Right cardiac atrium (tissue), 5 donors: Measurements from ENCODE around the gene LMAN1L. TPM values are rescaled to one million over a fixed set of nuclear protein-coding genes. Genes with fewer than 3 reads are reported as not detected.

Experiments
- ATAC-seq, 2 donors: fragments of 200-7000 bp; cut with Tn5 transposase; one replicate each; pipeline versions ENCODE4 v1.8.0 to v1.9.1; 2020; ENCODE audit warnings: moderate library complexity in 2 of 2, mild to moderate bottlenecking in 1 of 2
- DNase-seq, 3 donors: peaks; one replicate each; pipeline ENCODE4 v3.0.0-alpha.2; 2020
- H3K27ac ChIP-seq: one replicate; pipeline ENCODE4 v1.5.1; 2013; ENCODE audit warnings: mild to moderate bottlenecking, low read length, control low read depth, moderate library complexity
- H3K27me3 ChIP-seq: one replicate; pipeline ENCODE4 v1.6.1; 2013; ENCODE audit not compliant: control insufficient read depth, insufficient read depth
- H3K4me1 ChIP-seq: one replicate; pipeline ENCODE4 v1.6.1; 2013; ENCODE audit warnings: low read length; ENCODE audit not compliant: control insufficient read depth, insufficient read depth
- H3K4me3 ChIP-seq: one replicate; pipeline ENCODE4 v1.5.1; 2013; ENCODE audit warnings: low read length, control low read depth
- H3K9me3 ChIP-seq: one replicate; pipeline ENCODE4 v1.6.1; 2013; ENCODE audit warnings: low read length; ENCODE audit not compliant: control insufficient read depth
- WGBS: extraction: QIAGEN DNeasy Blood & Tissue Kit; methylation state at CpG from one replicate; pipeline ENCODE4 v1.1.7; 2013; 5-methylcytosine and 5-hydroxymethylcytosine counted together
- intact Hi-C, 4 donors: fragments of 100-400 bp; cut with DNase I; formaldehyde crosslinking; loops; one replicate each; pipeline versions ENCODE4 v1.11.0 to v1.14.0; 2022 to 2023
- polyA plus RNA-seq: library from polyadenylated mRNA; stranded (reverse); fragments of 200-250 nt; gene quantifications from one replicate; pipeline ENCODE4 v1.2.3, GENCODE V29; 2013
- total RNA-seq, 4 donors: library from RNA; stranded (reverse); fragmentation: NEBNext Ultra II Directional; extraction: Animal tissue kit (Norgen Biotek cat#: 25700); gene quantifications; one replicate each; pipeline ENCODE4 v1.2.1, GENCODE V29; 2021
- donor health status: healthy with polysubstance abuse.
- donor health status: DM: no; HTN: yes; CAD: no.
- donor health status: DM: no; HTN: no; CAD: no.
- donor health status: DM: no; HTN: yes; CAD: no; lungs with severe emphysema.
- donor health status: DM: yes; HTN: yes; CAD: no.

LMAN1L gene
- total and polyA plus RNA-seq, 5 donors, result 66.2 to 216 (median 111) TPM

DNA sequence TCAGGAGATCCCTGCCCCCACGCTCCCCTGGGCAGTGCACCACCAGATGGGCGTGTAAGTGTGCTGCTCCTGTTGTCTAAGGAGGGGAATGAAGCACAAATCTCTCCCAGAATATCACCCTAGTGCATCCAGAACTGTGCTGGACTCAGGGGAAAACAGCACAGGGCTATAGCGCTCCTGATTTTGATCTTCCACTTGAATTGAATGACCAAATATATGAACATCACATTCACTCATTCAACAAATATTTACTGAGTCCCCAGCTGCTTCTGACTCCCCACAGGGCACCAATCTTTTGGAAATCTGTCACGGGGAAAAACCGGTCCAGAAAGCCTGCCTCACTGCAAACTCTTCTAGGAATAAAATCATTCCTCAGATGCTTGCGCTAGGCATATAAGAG lies 16.2 kb downstream of the LMAN1L start:
- ATAC-seq, result no peak
- H3K27ac ChIP-seq, result no peak overlapping the region
- H3K27me3 ChIP-seq, result no peaks in the 10 kb centered on the region
- peaks cover 7% of the 10 kb centered on the region for H3K4me1 ChIP-seq
- H3K9me3 ChIP-seq, result no peaks in the 10 kb centered on the region
- WGBS, result 73% methylated on average over 6 of the region's 6 CpGs
- H3K4me3 ChIP-seq, result no peak overlapping the region
- intact Hi-C loops, result no loop called here
- peak in 1 of 3 donors; percentile 18 for DNase-seq

- no peak overlapping the region for H3K27ac ChIP-seq
- intact Hi-C loops, result no loop called here
- DNase-seq (no peak), ATAC-seq (no peak)
- WGBS, result 76% methylated on average over 3 of the region's 3 CpGs
- peaks cover 7% of the 10 kb centered on the region for H3K4me1 ChIP-seq
- no peak overlapping the region for H3K4me3 ChIP-seq
- no peaks in the 10 kb centered on the region for H3K27me3 ChIP-seq
- H3K9me3 ChIP-seq, result no peaks in the 10 kb centered on the region
Observed at GRCh38 chr15:74829486-74829885, 16.9 kb downstream of the LMAN1L start.

- H3K27ac ChIP-seq, result no peak overlapping the region
- WGBS, result 53% methylated on average over 6 of the region's 6 CpGs
- H3K4me3 ChIP-seq, result no peak overlapping the region
- H3K9me3 ChIP-seq, result no peaks in the 10 kb centered on the region
- H3K4me1 ChIP-seq, result peaks cover 7% of the 10 kb centered on the region
- DNase-seq (peak in 1 of 3 donors; percentile 47), ATAC-seq (no peak)
- H3K27me3 ChIP-seq, result no peaks in the 10 kb centered on the region
- intact Hi-C loops, result loop anchor here in 2 of 4 donors (5.0 to 10.0 kb wide), 2 partner anchors 45 to 48 kb away; partner anchors contain the start of gene CSK (in 2 of the 2)
Observed at GRCh38 chr15:74829991-74830390, 17.4 kb downstream of the LMAN1L start.

GRCh38 chr15:74830868-74831267 lies 18.2 kb downstream of the LMAN1L start:
- Histone ChIP-seq H3K4me1 (peaks cover 7% of the 10 kb centered on the region), H3K9me3 (no peaks in the 10 kb centered on the region), H3K4me3 (no peak overlapping the region), H3K27ac (peak overlapping the region; percentile 79), H3K27me3 (no peaks in the 10 kb centered on the region)
- 55% methylated on average over 5 of the region's 5 CpGs for WGBS
- DNase-seq (peak in 2 of 3 donors; percentile 74 to 80), ATAC-seq (peak; percentile 37 to 40)
- intact Hi-C loops, result loop anchor here in 2 of 4 donors (5.0 to 10.0 kb wide), 2 partner anchors 46 to 49 kb away; partner anchors contain the start of gene CSK (in 2 of the 2)

DNA sequence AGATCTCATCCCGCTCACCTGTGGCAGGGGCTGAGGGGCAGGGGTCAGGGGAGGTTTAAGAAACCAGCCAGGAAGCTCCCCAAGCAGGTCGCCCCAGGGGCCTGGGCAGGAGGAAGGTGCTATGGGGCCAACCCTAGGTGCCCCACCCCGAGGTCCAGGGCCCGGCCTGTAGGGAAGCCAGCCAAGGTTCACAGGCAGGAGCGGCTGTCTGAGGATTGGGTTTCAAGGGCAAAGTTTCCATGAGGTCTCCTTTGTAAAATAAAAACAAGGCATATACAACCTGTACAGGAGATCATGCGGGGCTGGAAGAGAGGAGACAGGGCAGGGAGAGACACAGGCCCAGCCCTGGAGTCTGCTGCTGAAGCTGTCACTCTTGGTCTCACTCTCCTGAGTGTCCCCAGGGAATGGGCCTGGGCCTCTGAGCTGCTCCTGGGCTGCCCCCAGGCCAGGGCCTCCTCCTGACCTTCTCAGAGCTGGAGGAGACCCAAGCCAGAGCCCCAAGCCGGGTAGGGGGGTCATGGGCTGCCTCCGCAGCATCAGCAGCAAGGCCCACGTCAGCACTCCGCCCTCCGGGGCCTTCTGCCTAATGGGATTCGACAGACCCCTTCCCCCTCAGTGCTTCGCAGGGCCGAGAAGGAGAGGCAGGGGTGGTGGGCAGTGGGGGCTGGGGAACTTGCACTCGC lies 19.3 kb downstream of the LMAN1L start:
- 57% methylated on average over 15 of the region's 15 CpGs for WGBS
- ATAC-seq, result peak in 1 of 2 donors; percentile 4

GRCh38 chr15:74832826-74833225 lies 20.2 kb downstream of the LMAN1L start:
- 72% methylated on average over 4 of the region's 4 CpGs for WGBS
- H3K9me3 ChIP-seq, result no peaks in the 10 kb centered on the region
- H3K27me3 ChIP-seq, result no peaks in the 10 kb centered on the region
- H3K4me3 ChIP-seq, result no peak overlapping the region
- ATAC-seq, result no peak
- intact Hi-C loops, result loop anchor here in 2 of 4 donors (5.0 to 10.0 kb wide), 2 partner anchors 48 to 51 kb away; partner anchors contain the start of gene CSK (in 2 of the 2)
- no peak overlapping the region for H3K27ac ChIP-seq
- H3K4me1 ChIP-seq, result peaks cover 3% of the 10 kb centered on the region
- peak in 1 of 3 donors; percentile 52 for DNase-seq

More for the DNA sequence above, 19.3 kb downstream of the LMAN1L start:
- Histone ChIP-seq H3K9me3 (no peaks in the 10 kb centered on the region), H3K4me1 (peaks cover 3% of the 10 kb centered on the region), H3K4me3 (no peak overlapping the region), H3K27ac (no peak overlapping the region), H3K27me3 (no peaks in the 10 kb centered on the region)
- peak in 1 of 3 donors; percentile 38 for DNase-seq
- intact Hi-C loops, result loop anchor here in 2 of 4 donors (5.0 to 10.0 kb wide), 2 partner anchors 47 to 50 kb away; partner anchors contain the start of gene CSK (in 2 of the 2)

GRCh38 chr15:74833376-74834107 lies 20.9 kb downstream of the LMAN1L start:
- Histone ChIP-seq H3K27ac (no peak overlapping the region), H3K9me3 (no peaks in the 10 kb centered on the region), H3K4me1 (peaks cover 3% of the 10 kb centered on the region), H3K4me3 (no peak overlapping the region), H3K27me3 (no peaks in the 10 kb centered on the region)
- 60% methylated on average over 12 of the region's 12 CpGs for WGBS
- intact Hi-C loops, result loop anchor here in 2 of 4 donors (5.0 to 10.0 kb wide), 2 partner anchors 49 to 51 kb away; partner anchors contain the start of gene CSK (in 2 of the 2)
- DNase-seq (peak in 2 of 3 donors; percentile 37 to 47), ATAC-seq (no peak)

GRCh38 chr15:74835312-74835823 lies 22.7 kb downstream of the LMAN1L start:
- 35% methylated on average over 5 of the region's 5 CpGs for WGBS

GRCh38 chr15:74836846-74837245 lies 24.2 kb downstream of the LMAN1L start:
- DNase-seq, result no peak
- Histone ChIP-seq H3K4me1 (no peaks in the 10 kb centered on the region), H3K27ac (no peak overlapping the region), H3K4me3 (no peak overlapping the region), H3K27me3 (no peaks in the 10 kb centered on the region), H3K9me3 (no peaks in the 10 kb centered on the region)
- intact Hi-C loops, result loop anchor here in 2 of 4 donors (5.0 to 10.0 kb wide), 2 partner anchors 52 to 65 kb away; partner anchors contain the start of gene CSK (in 1 of the 2)
- ATAC-seq, result no peak
- WGBS, result 82% methylated on average over 7 of the region's 7 CpGs

More at GRCh38 chr15:74835312-74835823, 22.7 kb downstream of the LMAN1L start:
- Histone ChIP-seq H3K9me3 (no peaks in the 10 kb centered on the region), H3K4me3 (no peak overlapping the region), H3K27ac (no peak overlapping the region), H3K27me3 (no peaks in the 10 kb centered on the region), H3K4me1 (peaks cover 3% of the 10 kb centered on the region)
- DNase-seq (peak in 2 of 3 donors; percentile 77 to 83), ATAC-seq (peak; percentile 4 to 41)
- intact Hi-C loops, result loop anchor here in 2 of 4 donors (5.0 to 10.0 kb wide), 2 partner anchors 51 to 63 kb away; partner anchors contain the start of gene CSK (in 1 of the 2)

DNA sequence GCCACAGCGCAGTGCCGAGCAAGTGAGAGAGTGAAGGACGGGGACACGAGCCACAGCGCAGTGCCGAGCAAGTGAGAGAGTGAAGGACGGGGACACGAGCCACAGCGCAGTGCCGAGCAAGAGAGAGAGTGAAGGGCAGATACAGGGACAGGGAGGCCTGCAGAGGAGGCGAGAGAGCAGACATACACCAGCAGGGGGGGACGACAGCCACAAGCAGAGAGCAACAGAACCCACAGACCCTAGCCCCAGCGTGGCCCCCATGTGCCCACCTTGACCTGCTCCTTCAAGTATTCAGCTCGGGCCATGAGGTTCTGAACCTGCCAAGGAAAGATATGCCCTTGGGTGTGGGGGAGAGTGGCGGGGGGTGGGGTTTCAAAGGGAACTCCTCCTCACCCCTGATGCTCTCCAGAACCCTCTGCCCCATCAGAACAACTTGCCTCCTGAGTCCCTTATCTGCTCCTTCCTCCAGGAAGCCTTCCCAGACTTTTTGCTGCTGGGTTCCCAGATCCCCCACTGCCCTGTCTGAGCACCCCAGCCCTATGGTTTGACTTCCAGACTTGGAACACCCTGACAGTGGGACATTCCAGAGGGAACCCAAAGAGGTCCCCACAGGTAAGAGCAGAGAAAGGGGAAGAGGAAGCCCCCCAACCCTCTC lies 25.0 kb downstream of the LMAN1L start:
- H3K4me3 ChIP-seq, result no peak overlapping the region
- WGBS, result 81% methylated on average over 15 of the region's 15 CpGs
- no peaks in the 10 kb centered on the region for H3K9me3 ChIP-seq
- no peaks in the 10 kb centered on the region for H3K4me1 ChIP-seq
- H3K27ac ChIP-seq, result no peak overlapping the region
- ATAC-seq (no peak), DNase-seq (peak in 1 of 3 donors; percentile 13)
- no peaks in the 10 kb centered on the region for H3K27me3 ChIP-seq
- intact Hi-C loops, result loop anchor here in 2 of 4 donors (5.0 to 10.0 kb wide), 2 partner anchors 53 to 65 kb away; partner anchors contain the start of gene CSK (in 1 of the 2)
